GM12891 (cell line): ENCODE measurements around the gene ASIC4.

Source experiments
- PAX5 ChIP-seq: IDR thresholded peaks from 2 replicates; pipeline ENCODE4 v1.6.1; 2011; ENCODE audit warnings: low read length, moderate library complexity, mild to moderate bottlenecking; ENCODE audit not compliant: insufficient read depth, severe bottlenecking
- POLR2A ChIP-seq: IDR thresholded peaks from 2 replicates; pipeline ENCODE4 v1.6.1; 2011; ENCODE audit warnings: low read depth, low read length, control low read depth
- POLR2AphosphoS5 ChIP-seq: IDR thresholded peaks from 2 replicates; pipeline ENCODE4 v1.6.1; 2011; ENCODE audit warnings: low read depth, low read length, control low read depth
- POU2F2 ChIP-seq: IDR thresholded peaks from 2 replicates; pipeline ENCODE4 v1.6.1; 2011; ENCODE audit warnings: low read depth, mild to moderate bottlenecking, control low read depth, low read length, moderate library complexity
- SPI1 ChIP-seq: IDR thresholded peaks from 2 replicates; pipeline ENCODE4 v1.6.1; 2011; ENCODE audit warnings: low read depth, low read length, control low read depth
- TAF1 ChIP-seq: IDR thresholded peaks from 2 replicates; pipeline ENCODE4 v1.6.1; 2011; ENCODE audit warnings: low read depth, low read length, control low read depth

- TF ChIP-seq POLR2A = no peak
- TF ChIP-seq POLR2AphosphoS5 = no peak
- TF ChIP-seq TAF1 = no peak
- no peak for TF ChIP-seq SPI1
- TF ChIP-seq POU2F2 = no peak
- no peak for TF ChIP-seq PAX5
Measured at GRCh38 chr2:219497495-219498279, 16.6 kb upstream of the ASIC4 start.
